ENCODE measurements around the gene PPOX. TPM values are rescaled to one million over a fixed set of nuclear protein-coding genes. Genes with fewer than 3 reads are reported as not detected.

The PPOX gene
- total RNA-seq, 1 experiment from 2014 or later, result 12.3 TPM

GRCh38 chr1:161197560-161198193 is 31.5 kb downstream of the PPOX start:
- DNase-seq (ENCODE audit: low read depth), result no peak

- peak; percentile 82 for DNase-seq (ENCODE audit: low read depth)
Measured at GRCh38 chr1:161198194-161198896, 32.1 kb downstream of the PPOX start.

- peak; percentile 95 for DNase-seq (ENCODE audit: low read depth)
Measured at GRCh38 chr1:161198897-161199431, 32.7 kb downstream of the PPOX start, which contains the start of gene ADAMTS4. TSS of gene ADAMTS4 (minus strand) at chr1:161199054. CDS start at chr1:161198627, 427 bp downstream.

GRCh38 chr1:161199506-161200139 is 33.4 kb downstream of the PPOX start:
- DNase-seq (ENCODE audit: low read depth), result peak; percentile 37

GRCh38 chr1:161200421-161200991 is 34.3 kb downstream of the PPOX start:
- no peak for DNase-seq (ENCODE audit: low read depth)

- DNase-seq (ENCODE audit: low read depth), result peak; percentile 62
Measured at GRCh38 chr1:161200992-161201835, 35.0 kb downstream of the PPOX start.

GRCh38 chr1:161201836-161202712 is 35.8 kb downstream of the PPOX start, which contains the start of gene NDUFS2:
TSS of gene NDUFS2 (plus strand) at chr1:161202367. CDS start at chr1:161202386, 19 bp downstream.
- peak; percentile 98 for DNase-seq (ENCODE audit: low read depth)

- no peak for DNase-seq (ENCODE audit: low read depth)
Measured at GRCh38 chr1:161206411-161207140, 40.4 kb downstream of the PPOX start.

- DNase-seq (ENCODE audit: low read depth), result no peak
Measured at GRCh38 chr1:161207173-161207572, 40.9 kb downstream of the PPOX start.

- DNase-seq (ENCODE audit: low read depth), result peak; percentile 56
Measured at GRCh38 chr1:161209790-161210409, 43.7 kb downstream of the PPOX start.

- DNase-seq (ENCODE audit: low read depth), result no peak
Measured at GRCh38 chr1:161214369-161214768, 48.1 kb downstream of the PPOX start.

- no peak for DNase-seq (ENCODE audit: low read depth)
Measured at GRCh38 chr1:161215076-161215475, 48.9 kb downstream of the PPOX start, which contains the start of gene FCER1G. TSS of gene FCER1G (plus strand) at chr1:161215295. CDS start at chr1:161215322, 27 bp downstream.

GRCh38 chr1:161216945-161217712 is 50.9 kb downstream of the PPOX start:
- DNase-seq (ENCODE audit: low read depth), result peak; percentile 71

GRCh38 chr1:161217831-161218230 is 51.6 kb downstream of the PPOX start:
- DNase-seq (ENCODE audit: low read depth), result no peak

GRCh38 chr1:161218301-161219077 is 52.3 kb downstream of the PPOX start:
- DNase-seq (ENCODE audit: low read depth), result no peak

- no peak for DNase-seq (ENCODE audit: low read depth)
Measured at GRCh38 chr1:161219078-161219892, 53.1 kb downstream of the PPOX start.

Data from RPMI7951 (cell line).